ENCODE results near the gene MAEA.
A peak's percentile ranks its signal among the peaks of the same experiment; 100 is the strongest.

Gene MAEA

GRCh38 chr4:1349359-1350168 is 59.9 kb downstream of the MAEA start:
- Mint-ChIP-seq H3K4me1 (peaks cover 40% of the 10 kb centered on the region), H3K4me3 (no peak overlapping the region), H3K36me3 (peaks cover 13% of the 10 kb centered on the region), H3K27ac (peak overlapping the region; percentile 89), H3K9me3 (no peaks in the 10 kb centered on the region)
- no peak for ATAC-seq
- DNase-seq (ENCODE audit: low spot score in 2 of 2) = no peak

- ATAC-seq (no peak), DNase-seq (ENCODE audit: low spot score in 2 of 2) (no peak)
- H3K27ac Mint-ChIP-seq = peak overlapping the region; percentile 89
- H3K36me3 Mint-ChIP-seq = peaks cover 7% of the 10 kb centered on the region
- no peak overlapping the region for H3K4me3 Mint-ChIP-seq
- H3K9me3 Mint-ChIP-seq = no peaks in the 10 kb centered on the region
- H3K4me1 Mint-ChIP-seq = peaks cover 34% of the 10 kb centered on the region
Observed at GRCh38 chr4:1350169-1350520, 60.5 kb downstream of the MAEA start.

GRCh38 chr4:1351854-1352566 is 62.3 kb downstream of the MAEA start:
- DNase-seq (ENCODE audit: low spot score in 2 of 2) (peak; percentile 97 to 98), ATAC-seq (peak; percentile 56)
- Mint-ChIP-seq H3K4me3 (no peak overlapping the region), H3K36me3 (no peaks in the 10 kb centered on the region), H3K9me3 (no peaks in the 10 kb centered on the region), H3K4me1 (peaks cover 26% of the 10 kb centered on the region), H3K27ac (peak overlapping the region; percentile 88)

- H3K27ac Mint-ChIP-seq = no peak overlapping the region
- H3K4me3 Mint-ChIP-seq = no peak overlapping the region
- H3K36me3 Mint-ChIP-seq = no peaks in the 10 kb centered on the region
- H3K4me1 Mint-ChIP-seq = peaks cover 26% of the 10 kb centered on the region
- DNase-seq (ENCODE audit: low spot score in 2 of 2) = no peak
- ATAC-seq = no peak
- H3K9me3 Mint-ChIP-seq = no peaks in the 10 kb centered on the region
Observed at GRCh38 chr4:1352567-1352900, 62.8 kb downstream of the MAEA start.

- H3K4me3 Mint-ChIP-seq = no peak overlapping the region
- no peaks in the 10 kb centered on the region for H3K36me3 Mint-ChIP-seq
- H3K4me1 Mint-ChIP-seq = peaks cover 21% of the 10 kb centered on the region
- DNase-seq (ENCODE audit: low spot score in 2 of 2) = no peak
- ATAC-seq = no peak
- no peaks in the 10 kb centered on the region for H3K9me3 Mint-ChIP-seq
- H3K27ac Mint-ChIP-seq = no peak overlapping the region
Observed at GRCh38 chr4:1353186-1354055, 63.7 kb downstream of the MAEA start.

GRCh38 chr4:1354136-1354982 is 64.7 kb downstream of the MAEA start:
- Mint-ChIP-seq H3K9me3 (no peaks in the 10 kb centered on the region), H3K4me3 (no peak overlapping the region), H3K36me3 (no peaks in the 10 kb centered on the region), H3K27ac (no peak overlapping the region), H3K4me1 (peaks cover 13% of the 10 kb centered on the region)
- ATAC-seq (no peak), DNase-seq (ENCODE audit: low spot score in 2 of 2) (no peak)

GRCh38 chr4:1354983-1355275 is 65.2 kb downstream of the MAEA start:
- no peak for DNase-seq (ENCODE audit: low spot score in 2 of 2)
- H3K4me1 Mint-ChIP-seq = peaks cover 9% of the 10 kb centered on the region
- H3K36me3 Mint-ChIP-seq = no peaks in the 10 kb centered on the region
- no peak overlapping the region for H3K27ac Mint-ChIP-seq
- no peaks in the 10 kb centered on the region for H3K9me3 Mint-ChIP-seq
- no peak overlapping the region for H3K4me3 Mint-ChIP-seq
- no peak for ATAC-seq

GRCh38 chr4:1355378-1355777 is 65.7 kb downstream of the MAEA start:
- H3K9me3 Mint-ChIP-seq = no peaks in the 10 kb centered on the region
- H3K27ac Mint-ChIP-seq = no peak overlapping the region
- DNase-seq (ENCODE audit: low spot score in 2 of 2) (no peak), ATAC-seq (no peak)
- no peaks in the 10 kb centered on the region for H3K36me3 Mint-ChIP-seq
- peaks cover 7% of the 10 kb centered on the region for H3K4me1 Mint-ChIP-seq
- no peak overlapping the region for H3K4me3 Mint-ChIP-seq

- Mint-ChIP-seq H3K36me3 (no peaks in the 10 kb centered on the region), H3K4me3 (no peak overlapping the region), H3K27ac (no peak overlapping the region), H3K9me3 (no peaks in the 10 kb centered on the region), H3K4me1 (peaks cover 6% of the 10 kb centered on the region)
- DNase-seq (ENCODE audit: low spot score in 2 of 2) (peak in 1 of 2 donors; percentile 71), ATAC-seq (no peak)
Observed at GRCh38 chr4:1356181-1356998, 66.7 kb downstream of the MAEA start.

GRCh38 chr4:1357356-1358248 is 67.9 kb downstream of the MAEA start:
- Mint-ChIP-seq H3K9me3 (no peaks in the 10 kb centered on the region), H3K36me3 (no peaks in the 10 kb centered on the region), H3K4me3 (no peak overlapping the region), H3K4me1 (no peaks in the 10 kb centered on the region), H3K27ac (no peak overlapping the region)
- no peak for ATAC-seq
- no peak for DNase-seq (ENCODE audit: low spot score in 2 of 2)

- H3K36me3 Mint-ChIP-seq = no peaks in the 10 kb centered on the region
- DNase-seq (ENCODE audit: low spot score in 2 of 2) = no peak
- no peaks in the 10 kb centered on the region for H3K4me1 Mint-ChIP-seq
- ATAC-seq = no peak
- no peak overlapping the region for H3K27ac Mint-ChIP-seq
- H3K9me3 Mint-ChIP-seq = no peaks in the 10 kb centered on the region
- no peak overlapping the region for H3K4me3 Mint-ChIP-seq
Observed at GRCh38 chr4:1358421-1359143, 68.9 kb downstream of the MAEA start.

- H3K4me1 Mint-ChIP-seq = no peaks in the 10 kb centered on the region
- H3K36me3 Mint-ChIP-seq = no peaks in the 10 kb centered on the region
- ATAC-seq (no peak), DNase-seq (ENCODE audit: low spot score in 2 of 2) (no peak)
- H3K27ac Mint-ChIP-seq = no peak overlapping the region
- no peak overlapping the region for H3K4me3 Mint-ChIP-seq
- no peaks in the 10 kb centered on the region for H3K9me3 Mint-ChIP-seq
Observed at GRCh38 chr4:1359144-1359501, 69.4 kb downstream of the MAEA start.

- no peak for DNase-seq (ENCODE audit: low spot score in 2 of 2)
- Mint-ChIP-seq H3K4me3 (no peak overlapping the region), H3K36me3 (no peaks in the 10 kb centered on the region), H3K9me3 (no peaks in the 10 kb centered on the region), H3K27ac (no peak overlapping the region), H3K4me1 (no peaks in the 10 kb centered on the region)
- ATAC-seq = no peak
Observed at GRCh38 chr4:1359976-1360375, 70.3 kb downstream of the MAEA start.
